GM23338 (cell line): ENCODE data around the gene COL26A1.

ENCODE experiments used
- EZH2 ChIP-seq: fragments of 200-600 bp; sonication (generic); IDR thresholded peaks from one replicate; pipeline ENCODE4 v1.8.0; 2017; ENCODE audit warnings: antibody characterized with exemption, mild to moderate bottlenecking, low read depth; ENCODE audit not compliant: unreplicated experiment
- JUNB ChIP-seq: IDR thresholded peaks from one replicate; pipeline ENCODE4 v1.6.1; 2016; ENCODE audit warnings: antibody characterized with exemption; ENCODE audit not compliant: unreplicated experiment
- POLR2AphosphoS5 ChIP-seq: IDR thresholded peaks from 2 replicates; pipeline ENCODE4 v1.6.1; 2016; ENCODE audit warnings: antibody characterized with exemption, low read depth
- TF ChIP-seq, protein P1 (sequence below), 2 experiments: fragments of 200-600 bp in 1 of 2; sonication (generic) in 1 of 2; conservative IDR thresholded peaks; 2 replicates each; pipeline versions ENCODE4 v1.5.1 to v1.6.1; 2016 to 2017; ENCODE audit warnings: antibody characterized with exemption in 2 of 2, low read depth in 2 of 2, mild to moderate bottlenecking in 2 of 2, moderate library complexity in 1 of 2
- TF ChIP-seq, protein P2 (sequence below): IDR thresholded peaks from one replicate; pipeline ENCODE4 v1.6.1; 2018; ENCODE audit warnings: antibody characterized with exemption; ENCODE audit not compliant: unreplicated experiment

DNA sequence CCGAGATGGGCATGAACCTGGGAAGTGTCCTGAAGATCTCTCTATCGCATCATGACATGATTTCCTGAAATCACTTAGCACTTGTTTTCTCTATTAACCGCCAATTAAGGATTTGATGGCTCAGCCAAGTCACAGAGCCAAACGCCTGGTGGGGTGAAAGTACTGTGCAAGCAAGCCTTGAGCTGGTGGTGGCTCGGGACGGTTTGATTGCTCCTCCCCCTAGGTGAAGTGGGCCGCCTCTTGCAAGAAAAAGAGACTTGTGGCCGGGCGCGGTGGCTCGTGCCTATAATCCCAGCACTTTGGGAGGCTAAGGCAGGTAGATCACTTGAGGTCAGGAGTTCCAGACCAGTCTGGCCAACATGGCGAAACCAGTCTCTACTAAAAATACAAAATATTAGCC lies 50.3 kb downstream of the COL26A1 start:
- no peak for TF ChIP-seq EZH2
- TF ChIP-seq, protein P1, sequence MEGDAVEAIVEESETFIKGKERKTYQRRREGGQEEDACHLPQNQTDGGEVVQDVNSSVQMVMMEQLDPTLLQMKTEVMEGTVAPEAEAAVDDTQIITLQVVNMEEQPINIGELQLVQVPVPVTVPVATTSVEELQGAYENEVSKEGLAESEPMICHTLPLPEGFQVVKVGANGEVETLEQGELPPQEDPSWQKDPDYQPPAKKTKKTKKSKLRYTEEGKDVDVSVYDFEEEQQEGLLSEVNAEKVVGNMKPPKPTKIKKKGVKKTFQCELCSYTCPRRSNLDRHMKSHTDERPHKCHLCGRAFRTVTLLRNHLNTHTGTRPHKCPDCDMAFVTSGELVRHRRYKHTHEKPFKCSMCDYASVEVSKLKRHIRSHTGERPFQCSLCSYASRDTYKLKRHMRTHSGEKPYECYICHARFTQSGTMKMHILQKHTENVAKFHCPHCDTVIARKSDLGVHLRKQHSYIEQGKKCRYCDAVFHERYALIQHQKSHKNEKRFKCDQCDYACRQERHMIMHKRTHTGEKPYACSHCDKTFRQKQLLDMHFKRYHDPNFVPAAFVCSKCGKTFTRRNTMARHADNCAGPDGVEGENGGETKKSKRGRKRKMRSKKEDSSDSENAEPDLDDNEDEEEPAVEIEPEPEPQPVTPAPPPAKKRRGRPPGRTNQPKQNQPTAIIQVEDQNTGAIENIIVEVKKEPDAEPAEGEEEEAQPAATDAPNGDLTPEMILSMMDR (conservative IDR thresholded peaks at IDR 0.05; ENCODE audit: low read depth in 2 of 2), result no peak
- no peak for TF ChIP-seq POLR2AphosphoS5
- TF ChIP-seq, protein P2, sequence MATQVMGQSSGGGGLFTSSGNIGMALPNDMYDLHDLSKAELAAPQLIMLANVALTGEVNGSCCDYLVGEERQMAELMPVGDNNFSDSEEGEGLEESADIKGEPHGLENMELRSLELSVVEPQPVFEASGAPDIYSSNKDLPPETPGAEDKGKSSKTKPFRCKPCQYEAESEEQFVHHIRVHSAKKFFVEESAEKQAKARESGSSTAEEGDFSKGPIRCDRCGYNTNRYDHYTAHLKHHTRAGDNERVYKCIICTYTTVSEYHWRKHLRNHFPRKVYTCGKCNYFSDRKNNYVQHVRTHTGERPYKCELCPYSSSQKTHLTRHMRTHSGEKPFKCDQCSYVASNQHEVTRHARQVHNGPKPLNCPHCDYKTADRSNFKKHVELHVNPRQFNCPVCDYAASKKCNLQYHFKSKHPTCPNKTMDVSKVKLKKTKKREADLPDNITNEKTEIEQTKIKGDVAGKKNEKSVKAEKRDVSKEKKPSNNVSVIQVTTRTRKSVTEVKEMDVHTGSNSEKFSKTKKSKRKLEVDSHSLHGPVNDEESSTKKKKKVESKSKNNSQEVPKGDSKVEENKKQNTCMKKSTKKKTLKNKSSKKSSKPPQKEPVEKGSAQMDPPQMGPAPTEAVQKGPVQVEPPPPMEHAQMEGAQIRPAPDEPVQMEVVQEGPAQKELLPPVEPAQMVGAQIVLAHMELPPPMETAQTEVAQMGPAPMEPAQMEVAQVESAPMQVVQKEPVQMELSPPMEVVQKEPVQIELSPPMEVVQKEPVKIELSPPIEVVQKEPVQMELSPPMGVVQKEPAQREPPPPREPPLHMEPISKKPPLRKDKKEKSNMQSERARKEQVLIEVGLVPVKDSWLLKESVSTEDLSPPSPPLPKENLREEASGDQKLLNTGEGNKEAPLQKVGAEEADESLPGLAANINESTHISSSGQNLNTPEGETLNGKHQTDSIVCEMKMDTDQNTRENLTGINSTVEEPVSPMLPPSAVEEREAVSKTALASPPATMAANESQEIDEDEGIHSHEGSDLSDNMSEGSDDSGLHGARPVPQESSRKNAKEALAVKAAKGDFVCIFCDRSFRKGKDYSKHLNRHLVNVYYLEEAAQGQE, result no peak
- no peak for TF ChIP-seq JUNB
